ENCODE measurements around the gene AARS2. TPM values are rescaled to one million over a fixed set of nuclear protein-coding genes. Genes with fewer than 3 reads are reported as not detected.

Gene AARS2
- total and polyA plus RNA-seq, 12 donors = 5.3 to 15.9 (median 9.7) TPM

- H3K36me3 ChIP-seq (replicated peaks in 1 of 2) = peaks cover 0 to 82% of the 10 kb centered on the region in 2 donors
- TF ChIP-seq CTCF (IDR thresholded peaks at IDR 0.05) (no peak), POLR2A (IDR thresholded peaks at IDR 0.05) (no peak)
- no peaks in the 10 kb centered on the region for H3K9me3 ChIP-seq (replicated peaks in 1 of 3)
- H3K27ac ChIP-seq = no peak overlapping the region
- intact Hi-C loops (cut with DNase I) = no loop called here
- no peaks in the 10 kb centered on the region for H3K27me3 ChIP-seq
- DNase-seq = no peak
- H3K4me1 ChIP-seq (replicated peaks in 1 of 2) = peaks cover 0 to 5% of the 10 kb centered on the region in 2 donors
- H3K4me3 ChIP-seq = no peak overlapping the region
- 84 to 89% (median 86%) methylated on average over 5 of the region's 5 CpGs for WGBS, 4 donors
These were observed 7.9 kb downstream of the AARS2 start for GRCh38 chr6:44305200-44305725.

GRCh38 chr6:44304282-44305199 is 8.6 kb downstream of the AARS2 start:
- Histone ChIP-seq H3K27me3 (no peaks in the 10 kb centered on the region), H3K4me3 (no peak overlapping the region), H3K27ac (no peak overlapping the region), H3K4me1 (replicated peaks in 1 of 2) (peaks cover 0 to 5% of the 10 kb centered on the region in 2 donors), H3K9me3 (replicated peaks in 1 of 3) (no peaks in the 10 kb centered on the region), H3K36me3 (replicated peaks in 1 of 2) (peaks cover 0 to 75% of the 10 kb centered on the region in 2 donors)
- TF ChIP-seq CTCF (IDR thresholded peaks at IDR 0.05) = peak; percentile 51 to 74 (median 63)
- TF ChIP-seq POLR2A (IDR thresholded peaks at IDR 0.05) = no peak
- intact Hi-C loops (cut with DNase I) = no loop called here
- peak in 4 of 7 donors; percentile 34 to 46 (median 38) for DNase-seq
- 82 to 85% (median 83%) methylated on average over 12 to 25 of the region's 25 CpGs for WGBS, 4 donors

GRCh38 chr6:44303842-44304241 is 9.3 kb downstream of the AARS2 start:
- Histone ChIP-seq H3K4me1 (replicated peaks in 1 of 2) (peaks cover 0 to 5% of the 10 kb centered on the region in 2 donors), H3K27ac (no peak overlapping the region), H3K36me3 (replicated peaks in 1 of 2) (peaks cover 0 to 68% of the 10 kb centered on the region in 2 donors), H3K9me3 (replicated peaks in 1 of 3) (no peaks in the 10 kb centered on the region), H3K27me3 (no peaks in the 10 kb centered on the region), H3K4me3 (no peak overlapping the region)
- TF ChIP-seq CTCF (IDR thresholded peaks at IDR 0.05) = no peak
- no peak for TF ChIP-seq POLR2A (IDR thresholded peaks at IDR 0.05)
- WGBS, 4 donors = 95 to 98% (median 97%) methylated on average over 6 of the region's 6 CpGs
- intact Hi-C loops (cut with DNase I) = no loop called here
- DNase-seq = no peak

- DNase-seq = no peak
- Histone ChIP-seq H3K36me3 (replicated peaks in 1 of 2) (peaks cover 0 to 60% of the 10 kb centered on the region in 2 donors), H3K27me3 (no peaks in the 10 kb centered on the region), H3K27ac (peak overlapping the region in 3 of 5 donors; percentile 43 to 79 (median 56)), H3K9me3 (replicated peaks in 1 of 3) (no peaks in the 10 kb centered on the region), H3K4me3 (no peak overlapping the region), H3K4me1 (replicated peaks in 1 of 2) (peaks cover 0 to 8% of the 10 kb centered on the region in 2 donors)
- intact Hi-C loops (cut with DNase I) = no loop called here
- TF ChIP-seq POLR2A (IDR thresholded peaks at IDR 0.05) (no peak), CTCF (IDR thresholded peaks at IDR 0.05) (no peak)
- 88 to 91% (median 90%) methylated on average over 7 to 12 of the region's 12 CpGs for WGBS, 4 donors
These were observed 10.3 kb downstream of the AARS2 start for GRCh38 chr6:44302856-44303255.

Measured in adrenal gland (tissue), 12 donors.